ENCODE measurements around the gene FAM72D. TPM values are rescaled to one million over a fixed set of nuclear protein-coding genes. Genes with fewer than 3 reads are reported as not detected.
"Not testable (repeated sequence)": the region's sequence is repeated elsewhere in the genome, so short reads cannot be mapped to it uniquely, and the experiment has no call there.

Gene FAM72D
- 0.40 TPM for total RNA-seq

GRCh38 chr1:145095284-145096057 is at the start of gene FAM72D, which contains the start of gene SRGAP2B:
FAM72D (plus strand) TSS chr1:145095974; CDS start chr1:145096848, 874 bp downstream.
SRGAP2B (minus strand) TSS chr1:145095328; CDS start chr1:145092901, 2,427 bp downstream.
- peak; percentile 93 for ATAC-seq
- intact Hi-C loops (cut with DNase I); DNase-seq (ENCODE audit: low spot score): not testable (repeated sequence)

GRCh38 chr1:145047553-145047952 is 48.2 kb upstream of the FAM72D start:
- intact Hi-C loops (cut with DNase I); DNase-seq (ENCODE audit: low spot score); ATAC-seq: not testable (repeated sequence)

GRCh38 chr1:145048181-145048856 is 47.5 kb upstream of the FAM72D start:
- ATAC-seq; DNase-seq (ENCODE audit: low spot score); intact Hi-C loops (cut with DNase I): not testable (repeated sequence)

- ATAC-seq; intact Hi-C loops (cut with DNase I): not testable (repeated sequence)
Measured at GRCh38 chr1:145052019-145052776, 43.6 kb upstream of the FAM72D start.

GRCh38 chr1:145053428-145053827 is 42.3 kb upstream of the FAM72D start:
- DNase-seq (ENCODE audit: low spot score); intact Hi-C loops (cut with DNase I); ATAC-seq: not testable (repeated sequence)

More at GRCh38 chr1:145052019-145052776, 43.6 kb upstream of the FAM72D start:
- not testable (repeated sequence) for DNase-seq (ENCODE audit: low spot score)

- intact Hi-C loops (cut with DNase I); DNase-seq (ENCODE audit: low spot score): not testable (repeated sequence)
- peak; percentile 85 for ATAC-seq
Measured at GRCh38 chr1:145055217-145055760, 40.5 kb upstream of the FAM72D start.

- peak; percentile 55 for ATAC-seq
- intact Hi-C loops (cut with DNase I): not testable (repeated sequence)
Measured at GRCh38 chr1:145058184-145058583, 37.6 kb upstream of the FAM72D start.

GRCh38 chr1:145063285-145063684 is 32.5 kb upstream of the FAM72D start:
- ATAC-seq; DNase-seq (ENCODE audit: low spot score); intact Hi-C loops (cut with DNase I): not testable (repeated sequence)

More at GRCh38 chr1:145058184-145058583, 37.6 kb upstream of the FAM72D start:
- DNase-seq (ENCODE audit: low spot score): not testable (repeated sequence)

- intact Hi-C loops (cut with DNase I); DNase-seq (ENCODE audit: low spot score); ATAC-seq: not testable (repeated sequence)
Measured at GRCh38 chr1:145063941-145064648, 31.7 kb upstream of the FAM72D start.

- intact Hi-C loops (cut with DNase I); DNase-seq (ENCODE audit: low spot score): not testable (repeated sequence)
- ATAC-seq: peak; percentile 76
Measured at GRCh38 chr1:145065194-145065826, 30.5 kb upstream of the FAM72D start.

GRCh38 chr1:145066486-145066885 is 29.3 kb upstream of the FAM72D start:
- intact Hi-C loops (cut with DNase I); ATAC-seq; DNase-seq (ENCODE audit: low spot score): not testable (repeated sequence)

GRCh38 chr1:145071569-145071968 is 24.2 kb upstream of the FAM72D start:
- intact Hi-C loops (cut with DNase I); ATAC-seq; DNase-seq (ENCODE audit: low spot score): not testable (repeated sequence)

- intact Hi-C loops (cut with DNase I); DNase-seq (ENCODE audit: low spot score): not testable (repeated sequence)
- ATAC-seq: peak; percentile 80
Measured at GRCh38 chr1:145074021-145074559, 21.7 kb upstream of the FAM72D start.

- intact Hi-C loops (cut with DNase I); ATAC-seq; DNase-seq (ENCODE audit: low spot score): not testable (repeated sequence)
Measured at GRCh38 chr1:145076877-145077276, 18.9 kb upstream of the FAM72D start.

- ATAC-seq; intact Hi-C loops (cut with DNase I); DNase-seq (ENCODE audit: low spot score): not testable (repeated sequence)
Measured at GRCh38 chr1:145077872-145078786, 17.6 kb upstream of the FAM72D start.

- ATAC-seq; intact Hi-C loops (cut with DNase I); DNase-seq (ENCODE audit: low spot score): not testable (repeated sequence)
Measured at GRCh38 chr1:145078787-145079370, 16.9 kb upstream of the FAM72D start.

Measured in sciatic nerve (tissue), 2 donors.